Sciatic nerve (tissue), 2 donors: ENCODE measurements around the gene DCC. TPM values are rescaled to one million over a fixed set of nuclear protein-coding genes. Genes with fewer than 3 reads are reported as not detected.

ENCODE experiments used
- ATAC-seq: fragments of 200-7000 bp; cut with Tn5 transposase; one replicate; pipeline ENCODE4 v1.9.1; 2020; ENCODE audit warnings: mild to moderate bottlenecking, moderate library complexity
- DNase-seq: peaks from one replicate; pipeline ENCODE4 v3.0.0-alpha.2; 2020; ENCODE audit warnings: low spot score
- intact Hi-C: fragments of 100-400 bp; cut with DNase I; formaldehyde crosslinking; loops from one replicate; pipeline ENCODE4 v1.14.2; 2022
- microRNA-seq: library from miRNA; unstranded; fragments of <30 nt; microRNA quantifications from one replicate; pipeline ENCODE4 v1.2.0, GENCODE V29; 2020
- total RNA-seq: library from RNA; stranded (reverse); fragmentation: NEBNext Ultra II Directional; extraction: Animal tissue kit (Norgen Biotek cat#: 25700); gene quantifications from one replicate; pipeline ENCODE4 v1.2.1, GENCODE V29; 2021
- donor health status: DM: no; HTN: no; CAD: no.
- donor health status: DM: no; HTN: no; CAD: no.

The DCC gene
- total RNA-seq, 1 donor from 2014 or later: not detected

DNA sequence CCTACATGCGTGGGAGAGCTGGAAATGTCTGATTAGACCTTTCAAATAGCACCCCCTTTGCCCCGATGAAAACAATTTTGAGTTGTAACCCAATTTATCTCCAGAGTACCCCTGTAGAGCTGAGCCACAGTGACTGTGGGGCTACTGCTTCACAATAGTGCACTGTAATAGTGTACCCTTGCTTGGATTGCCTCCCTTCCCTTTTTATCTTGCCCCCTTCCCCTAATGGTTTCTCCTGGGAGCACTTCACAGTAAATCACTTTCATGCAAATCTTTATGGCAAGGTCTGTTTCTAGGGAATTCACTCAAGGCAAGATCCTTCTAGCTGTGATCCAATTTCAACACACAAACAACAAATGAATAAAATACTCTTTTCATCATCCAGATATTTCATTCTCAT is 1196.9 kb downstream of the DCC start:
- intact Hi-C loops: no loop called here
- ATAC-seq (no peak), DNase-seq (no peak)

DNA sequence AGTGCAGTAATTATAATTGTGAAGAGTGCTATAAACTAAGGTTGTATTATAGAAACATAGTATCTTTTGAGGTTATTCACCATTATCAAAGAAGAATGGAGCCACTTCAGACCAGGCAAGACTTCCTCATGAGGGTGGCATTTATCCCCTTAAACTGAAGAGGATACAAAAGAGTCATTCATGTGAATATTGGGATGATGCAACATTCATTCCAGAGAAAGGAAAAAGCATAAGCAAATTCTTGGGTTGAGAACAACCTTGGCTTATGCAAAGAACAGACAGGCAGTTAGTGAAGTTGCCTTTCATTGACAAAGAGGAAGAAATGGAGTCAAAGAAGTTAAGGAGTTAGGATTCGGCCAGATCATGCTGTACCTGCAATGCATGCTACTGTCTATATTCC is 1201.9 kb downstream of the DCC start:
- DNase-seq (no peak), ATAC-seq (peak; percentile 76)
- intact Hi-C loops: loop anchor here (5.0 kb wide), 1 partner anchor 720 kb away; no protein-coding TSS in a partner anchor

DNA sequence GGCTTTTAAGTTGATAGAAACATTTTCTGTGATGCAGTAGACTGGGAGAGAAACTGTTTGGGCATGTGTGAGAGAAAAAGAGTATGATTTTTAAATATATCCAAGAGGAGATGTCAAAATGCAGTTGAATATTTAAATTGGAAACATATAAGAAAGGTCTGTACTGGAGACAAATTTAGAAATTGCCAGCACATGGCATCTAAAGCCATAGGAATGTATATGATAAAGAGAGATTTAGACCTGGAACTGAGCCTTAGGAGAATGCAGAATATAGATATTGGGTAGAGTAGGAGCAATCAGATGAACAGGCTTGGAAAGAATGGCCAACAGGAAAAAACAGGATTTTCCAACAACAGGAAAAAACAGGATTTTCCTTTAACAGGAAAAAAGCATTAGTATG is 1203.7 kb downstream of the DCC start:
- intact Hi-C loops: loop anchor here (5.0 kb wide), 1 partner anchor 719 kb away; no protein-coding TSS in a partner anchor
- ATAC-seq: no peak
- no peak for DNase-seq

DNA sequence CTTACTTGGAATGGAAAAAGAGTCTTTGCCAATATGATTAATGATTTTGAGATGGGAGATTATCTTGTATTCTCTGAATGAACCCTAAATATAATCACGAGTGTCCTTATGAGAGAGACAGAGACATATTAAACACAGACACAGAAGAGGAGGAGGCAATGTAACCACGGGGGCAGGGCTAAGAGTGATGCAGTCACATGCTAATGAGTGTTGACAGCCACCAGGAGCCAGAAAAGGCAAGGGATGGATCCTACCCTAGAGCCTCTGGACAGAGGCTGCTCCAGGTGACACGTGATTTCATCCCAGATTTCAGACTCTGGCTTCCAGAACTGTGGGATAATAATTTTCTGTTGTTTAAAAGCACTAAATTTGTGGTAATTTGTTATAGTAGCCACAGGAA is 1204.9 kb downstream of the DCC start:
- ATAC-seq (no peak), DNase-seq (no peak)
- intact Hi-C loops: loop anchor here (5.0 kb wide), 1 partner anchor 717 kb away; no protein-coding TSS in a partner anchor

DNA sequence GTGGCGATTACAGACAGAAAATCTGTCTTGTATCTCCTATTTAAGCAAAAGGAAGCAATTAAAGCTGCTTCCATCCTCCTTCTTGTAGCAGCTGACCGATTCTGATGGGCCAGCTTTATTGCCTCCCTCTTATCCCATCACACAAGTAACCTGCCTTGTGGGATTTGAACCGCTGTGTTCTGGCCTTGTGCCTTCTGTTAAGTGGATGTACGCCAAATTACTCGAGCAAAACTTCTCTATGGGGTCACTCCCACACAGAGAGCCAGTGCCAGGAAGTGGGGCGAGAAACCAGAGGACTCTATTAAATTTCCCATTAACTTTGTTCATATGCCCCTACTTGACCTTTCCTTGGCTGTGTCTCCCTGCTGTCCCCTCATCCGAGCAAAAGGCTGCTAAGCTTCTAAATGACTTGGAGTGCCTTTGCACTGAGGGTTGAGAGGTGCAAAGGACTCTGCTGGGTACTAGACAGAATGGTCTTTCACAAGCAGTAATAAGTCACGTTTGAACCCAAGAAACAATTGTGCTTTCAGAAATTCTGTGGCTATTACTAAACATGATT is 1212.0 kb downstream of the DCC start:
- ATAC-seq (peak; percentile 95), DNase-seq (peak; percentile 63)
- intact Hi-C loops: no loop called here

DNA sequence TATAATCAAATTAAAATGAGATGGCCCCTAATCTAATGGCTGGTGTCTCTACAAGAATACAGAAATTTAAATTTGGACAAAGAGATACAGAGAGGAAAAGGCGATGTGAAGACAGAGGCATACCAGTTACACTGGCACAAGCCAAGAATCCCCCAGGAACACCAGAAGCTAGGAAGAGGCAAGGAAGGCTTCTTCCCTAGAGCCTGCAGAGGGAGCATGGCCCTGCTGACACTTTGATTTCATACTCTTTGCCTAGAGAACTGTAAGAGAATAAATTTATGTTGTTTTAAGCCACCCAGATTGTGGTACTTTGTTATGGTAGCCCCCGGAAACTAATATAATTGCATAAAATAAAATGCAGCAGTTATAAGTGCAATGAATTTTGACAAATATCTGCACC is 1213.0 kb downstream of the DCC start:
- ATAC-seq: no peak
- DNase-seq: no peak
- intact Hi-C loops: no loop called here

DNA sequence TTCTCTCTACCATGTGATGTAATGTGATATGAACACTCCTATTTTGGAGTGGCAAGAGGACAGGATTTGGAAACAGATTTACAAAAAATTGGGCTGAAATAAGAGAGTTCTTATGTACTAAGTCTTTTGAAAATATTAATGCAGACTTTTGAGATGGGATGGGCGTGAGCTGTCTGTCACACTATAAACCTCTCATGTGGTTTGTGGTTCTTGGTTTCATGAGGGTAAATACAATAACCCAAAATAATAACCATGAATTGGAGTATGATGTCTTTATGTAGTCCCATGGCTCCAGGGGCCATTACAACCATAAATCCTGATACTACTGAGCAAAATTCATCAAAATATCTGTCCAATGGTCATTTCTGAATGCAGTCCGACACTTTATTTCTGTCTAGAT is 1216.5 kb downstream of the DCC start:
- ATAC-seq (no peak), DNase-seq (no peak)
- intact Hi-C loops: no loop called here

DNA sequence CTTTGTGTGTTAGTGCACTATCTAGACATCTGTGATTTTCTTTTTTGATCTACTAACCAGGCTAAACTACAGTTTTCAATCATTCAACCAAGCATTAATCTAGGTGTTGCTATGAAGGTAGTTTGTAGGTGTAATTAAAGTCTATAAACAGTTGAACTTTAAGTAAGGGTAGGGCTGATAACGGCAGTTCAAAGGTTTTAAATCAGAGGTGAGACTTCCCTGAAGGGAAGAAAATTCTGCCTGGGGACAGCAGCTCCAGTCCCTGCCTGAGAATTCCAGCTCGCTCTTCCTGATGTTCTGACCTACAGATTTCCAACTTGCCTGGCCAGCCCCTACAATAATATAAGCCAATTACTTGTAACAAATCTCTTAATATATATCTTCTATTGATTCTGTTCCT is 1220.5 kb downstream of the DCC start:
- intact Hi-C loops: no loop called here
- DNase-seq (no peak), ATAC-seq (no peak)

DNA sequence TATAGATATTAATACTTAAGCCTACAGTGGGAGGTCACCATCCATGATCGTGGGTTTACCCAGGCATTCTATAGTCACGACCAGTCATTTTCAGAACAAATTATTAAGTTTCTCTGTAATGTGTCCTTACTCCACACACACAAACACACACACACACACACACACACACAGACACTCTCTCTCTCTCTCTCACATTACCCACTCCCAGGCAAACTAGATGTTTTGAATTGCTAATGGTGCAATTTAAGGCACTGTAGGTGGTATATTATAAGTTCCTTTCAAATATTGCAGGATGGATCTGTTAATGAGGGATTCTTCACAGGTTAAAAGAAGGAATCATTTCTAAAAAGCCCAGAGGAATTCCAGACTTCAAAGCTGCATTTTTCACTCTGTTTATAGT is 1226.6 kb downstream of the DCC start:
- intact Hi-C loops: no loop called here
- ATAC-seq (no peak), DNase-seq (no peak)

DNA sequence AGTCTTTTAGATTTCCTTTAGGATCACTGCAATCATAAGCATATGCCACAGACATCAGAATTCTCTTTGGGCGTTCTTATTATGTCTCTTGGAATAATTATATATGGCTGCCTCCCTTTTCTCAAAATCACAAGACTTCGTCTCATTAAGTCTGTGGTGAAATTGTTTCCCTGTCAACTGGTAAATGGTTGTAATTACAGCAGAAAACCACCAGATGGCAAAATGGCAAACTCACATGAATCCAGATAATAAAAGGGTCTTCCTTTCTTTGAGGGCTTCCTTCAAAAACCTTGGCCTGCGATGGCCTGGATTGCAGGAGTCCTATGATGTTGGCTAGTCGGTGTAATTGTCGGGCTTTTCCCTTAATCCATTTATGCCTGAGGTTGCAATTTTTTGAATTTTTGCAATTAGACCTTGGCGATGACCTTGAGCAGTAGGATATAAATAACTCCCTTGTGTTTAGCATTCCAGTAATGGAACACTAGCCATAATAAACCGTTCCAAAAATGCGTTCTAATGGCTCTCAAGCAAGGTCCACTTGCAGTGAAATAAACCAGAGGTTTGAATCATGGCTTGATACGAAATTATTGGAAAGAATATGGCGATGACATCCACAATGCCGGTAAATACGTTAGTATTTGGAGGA is 1228.1 kb downstream of the DCC start:
- DNase-seq (no peak), ATAC-seq (peak; percentile 26)
- intact Hi-C loops: no loop called here

Small RNAs within 50 kb of the gene (microRNA-seq; reads per million reads assigned to microRNA genes)
- gene MIR4528: not detected
